Measurements from ENCODE around the gene ALDH1A3. TPM values are rescaled to one million over a fixed set of nuclear protein-coding genes. Genes with fewer than 3 reads are reported as not detected.

ALDH1A3 gene
- total RNA-seq (not detected in 2 replicates), polyA plus RNA-seq (not detected in 2 replicates), polyA minus RNA-seq (not detected in 2 replicates)
- total RNA-seq (2013), result 0.86 TPM

DNA sequence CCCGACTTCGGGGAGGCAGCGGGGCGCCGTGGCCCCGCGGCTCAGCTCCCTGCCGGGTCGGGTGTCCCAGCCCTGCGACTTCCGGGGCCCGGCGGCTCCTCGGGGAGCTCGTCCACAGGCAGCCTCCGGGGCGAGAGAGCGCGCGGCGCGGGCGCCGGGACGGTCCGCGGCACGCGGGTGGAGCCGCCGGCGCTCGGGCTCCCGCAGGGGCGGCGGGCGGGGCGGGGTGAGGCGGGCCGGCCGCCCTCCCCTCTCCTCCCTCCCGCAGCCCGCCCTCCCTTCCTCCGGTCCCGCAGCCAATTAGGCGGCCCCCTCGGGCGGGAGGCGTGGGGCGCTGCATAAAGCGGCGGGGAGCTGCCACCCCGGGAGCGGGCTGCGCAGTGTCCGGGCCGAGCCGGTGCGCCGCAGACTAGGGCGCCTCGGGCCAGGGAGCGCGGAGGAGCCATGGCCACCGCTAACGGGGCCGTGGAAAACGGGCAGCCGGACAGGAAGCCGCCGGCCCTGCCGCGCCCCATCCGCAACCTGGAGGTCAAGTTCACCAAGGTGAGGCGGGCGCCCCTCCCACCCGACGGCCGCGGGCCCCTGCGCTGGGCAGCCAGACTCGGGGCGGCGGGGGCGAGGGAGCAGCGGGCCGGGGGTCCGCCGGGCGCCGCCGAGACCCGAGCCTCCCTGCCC lies at the start of gene ALDH1A3:
Gene ALDH1A3 (plus strand): TSS at position 368 of the 675 bp plus-strand sequence. CDS start 77 bp downstream, at position 445.
- H3K9ac ChIP-seq (ENCODE audit: low read length), result no peak within 1 kb of the TSS
- peaks cover 10% of the 10 kb centered on the region in 2 donors for H3K4me1 ChIP-seq (ENCODE audit: control insufficient read depth in 2 of 2, insufficient read depth in 2 of 2, low read length in 2 of 2)
- TF ChIP-seq EZH2 (IDR thresholded peaks at IDR 0.05; ENCODE audit: borderline replicate concordance, insufficient read depth, low read depth, low read length, poor library complexity, severe bottlenecking), result no peak
- TF ChIP-seq, protein P1, sequence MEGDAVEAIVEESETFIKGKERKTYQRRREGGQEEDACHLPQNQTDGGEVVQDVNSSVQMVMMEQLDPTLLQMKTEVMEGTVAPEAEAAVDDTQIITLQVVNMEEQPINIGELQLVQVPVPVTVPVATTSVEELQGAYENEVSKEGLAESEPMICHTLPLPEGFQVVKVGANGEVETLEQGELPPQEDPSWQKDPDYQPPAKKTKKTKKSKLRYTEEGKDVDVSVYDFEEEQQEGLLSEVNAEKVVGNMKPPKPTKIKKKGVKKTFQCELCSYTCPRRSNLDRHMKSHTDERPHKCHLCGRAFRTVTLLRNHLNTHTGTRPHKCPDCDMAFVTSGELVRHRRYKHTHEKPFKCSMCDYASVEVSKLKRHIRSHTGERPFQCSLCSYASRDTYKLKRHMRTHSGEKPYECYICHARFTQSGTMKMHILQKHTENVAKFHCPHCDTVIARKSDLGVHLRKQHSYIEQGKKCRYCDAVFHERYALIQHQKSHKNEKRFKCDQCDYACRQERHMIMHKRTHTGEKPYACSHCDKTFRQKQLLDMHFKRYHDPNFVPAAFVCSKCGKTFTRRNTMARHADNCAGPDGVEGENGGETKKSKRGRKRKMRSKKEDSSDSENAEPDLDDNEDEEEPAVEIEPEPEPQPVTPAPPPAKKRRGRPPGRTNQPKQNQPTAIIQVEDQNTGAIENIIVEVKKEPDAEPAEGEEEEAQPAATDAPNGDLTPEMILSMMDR (IDR thresholded peaks at IDR 0.05), result no peak
- DNase-seq (peak; percentile 29), ATAC-seq (ENCODE audit: low read depth) (peak; percentile 21)
- POLR2A ChIA-PET, result no interaction called here
- peaks cover 0 to 58% (median 24%) of the 10 kb centered on the region in 4 experiments for H3K27me3 ChIP-seq (replicated peaks in 1 of 4; ENCODE audit: control extremely low read depth in 1 of 4, control insufficient read depth in 3 of 4, insufficient read depth in 4 of 4, low read length in 3 of 4)
- intact Hi-C loops (cut with micrococcal nuclease), result no loop called here
- no peak within 1 kb of the TSS for H3K27ac Mint-ChIP-seq
- H3K9me3 Mint-ChIP-seq (ENCODE audit: insufficient read depth), result no peaks in the 10 kb centered on the region
- CTCF ChIA-PET, result interaction anchor here (0.8 kb wide), 1 partner anchor 127 kb away, joined by 3 read pairs; no protein-coding TSS in a partner anchor
- H3K4me1 Mint-ChIP-seq, result peaks cover 11% of the 10 kb centered on the region
- peak within 1 kb of the TSS; percentile 75 for H3K4me2 ChIP-seq (replicated peaks; ENCODE audit: low read depth, low read length, poor library complexity, severe bottlenecking)
- H3K36me3 ChIP-seq (replicated peaks in 1 of 2; ENCODE audit: control extremely low read depth in 1 of 2, control insufficient read depth in 1 of 2, extremely low read depth in 1 of 2, insufficient read depth in 2 of 2, low read length in 1 of 2), result no peaks in the 10 kb centered on the region
- H3K79me2 ChIP-seq (ENCODE audit: control insufficient read depth, insufficient read depth, low read length), result no peaks in the 10 kb centered on the region
- H4K20me1 ChIP-seq (ENCODE audit: control insufficient read depth, insufficient read depth, low read length, poor library complexity, severe bottlenecking), result no peaks in the 10 kb centered on the region
- no peak within 1 kb of the TSS for H3K27ac ChIP-seq (ENCODE audit: low read length in 2 of 2)
- no peaks in the 10 kb centered on the region for H3K9me3 ChIP-seq (ENCODE audit: control extremely low read depth in 1 of 3, control insufficient read depth in 2 of 3, insufficient read depth in 1 of 3, low read length in 2 of 3)
- H3K27me3 Mint-ChIP-seq, result peaks cover 77% of the 10 kb centered on the region
- peak within 1 kb of the TSS; percentile 80 for H3K4me3 Mint-ChIP-seq
- peak within 1 kb of the TSS in 3 of 5 experiments; percentile 15 to 37 (median 33) for H3K4me3 ChIP-seq (ENCODE audit: control extremely low read depth in 1 of 5, extremely low read depth in 1 of 5, insufficient read depth in 1 of 5, low read depth in 2 of 5, low read length in 4 of 5)
- 3% methylated on average over 93 of the region's 93 CpGs for WGBS (ENCODE audit: insufficient coverage)
- H2AFZ ChIP-seq (ENCODE audit: insufficient read depth, low read depth, low read length, poor library complexity, severe bottlenecking), result peak within 1 kb of the TSS; percentile 38

DNA sequence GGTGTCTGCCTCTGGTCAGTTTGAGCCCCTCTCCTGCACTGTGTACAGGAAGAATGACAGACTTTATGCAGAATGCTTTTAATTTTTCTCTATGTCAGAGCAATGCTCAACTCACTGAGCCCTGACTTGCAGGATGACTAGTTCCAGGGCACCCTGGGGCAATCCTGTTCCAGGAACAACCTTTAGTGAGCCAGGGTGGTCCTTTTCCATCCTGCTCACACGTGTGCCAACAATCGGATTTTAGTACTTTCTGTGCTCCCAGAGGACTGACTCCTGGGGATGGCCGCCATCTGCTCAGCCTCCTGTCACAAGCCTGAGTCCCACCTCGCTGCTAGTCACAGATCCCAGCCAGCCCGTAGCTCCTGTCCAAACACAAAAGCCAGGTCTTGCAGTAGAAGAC lies 48.2 kb upstream of the ALDH1A3 start:
- intact Hi-C loops (cut with micrococcal nuclease), result no loop called here
- ChIA-PET POLR2A (no interaction called here), CTCF (no interaction called here)
- Mint-ChIP-seq H3K27ac (no peak overlapping the region), H3K4me1 (no peaks in the 10 kb centered on the region), H3K4me3 (no peak overlapping the region), H3K9me3 (ENCODE audit: insufficient read depth) (peaks cover 3% of the 10 kb centered on the region), H3K27me3 (peaks cover 19% of the 10 kb centered on the region)
- no peaks in the 10 kb centered on the region for H4K20me1 ChIP-seq (ENCODE audit: control insufficient read depth, insufficient read depth, low read length, poor library complexity, severe bottlenecking)
- no peak overlapping the region for H2AFZ ChIP-seq (ENCODE audit: insufficient read depth, low read depth, low read length, poor library complexity, severe bottlenecking)
- H3K9ac ChIP-seq (ENCODE audit: low read length), result no peak overlapping the region
- no peaks in the 10 kb centered on the region for H3K79me2 ChIP-seq (ENCODE audit: control insufficient read depth, insufficient read depth, low read length)
- WGBS (ENCODE audit: insufficient coverage), result 88% methylated on average over 4 of the region's 5 CpGs
- no peak overlapping the region for H3K27ac ChIP-seq (ENCODE audit: low read length in 2 of 2)
- DNase-seq (no peak), ATAC-seq (ENCODE audit: low read depth) (no peak)
- no peaks in the 10 kb centered on the region for H3K36me3 ChIP-seq (replicated peaks in 1 of 2; ENCODE audit: control extremely low read depth in 1 of 2, control insufficient read depth in 1 of 2, extremely low read depth in 1 of 2, insufficient read depth in 2 of 2, low read length in 1 of 2)
- H3K27me3 ChIP-seq (replicated peaks in 1 of 4; ENCODE audit: control extremely low read depth in 1 of 4, control insufficient read depth in 3 of 4, insufficient read depth in 4 of 4, low read length in 3 of 4), result peaks cover 0 to 4% (median 0%) of the 10 kb centered on the region in 4 experiments
- H3K4me1 ChIP-seq (ENCODE audit: control insufficient read depth in 2 of 2, insufficient read depth in 2 of 2, low read length in 2 of 2), result no peaks in the 10 kb centered on the region
- no peak overlapping the region for H3K4me3 ChIP-seq (ENCODE audit: control extremely low read depth in 1 of 5, extremely low read depth in 1 of 5, insufficient read depth in 1 of 5, low read depth in 2 of 5, low read length in 4 of 5)
- H3K9me3 ChIP-seq (ENCODE audit: control extremely low read depth in 1 of 3, control insufficient read depth in 2 of 3, insufficient read depth in 1 of 3, low read length in 2 of 3), result no peaks in the 10 kb centered on the region
- no peak overlapping the region for H3K4me2 ChIP-seq (replicated peaks; ENCODE audit: low read depth, low read length, poor library complexity, severe bottlenecking)
- TF ChIP-seq, protein P1 (IDR thresholded peaks at IDR 0.05), result no peak
- no peak for TF ChIP-seq EZH2 (IDR thresholded peaks at IDR 0.05; ENCODE audit: borderline replicate concordance, insufficient read depth, low read depth, low read length, poor library complexity, severe bottlenecking)

Data from B cell (primary cell).